Globus pallidus (tissue), 1 donor: ENCODE measurements around the gene STARD6.
"Not testable (repeated sequence)": the region's sequence is repeated elsewhere in the genome, so short reads cannot be mapped to it uniquely, and the experiment has no call there.

Experiments
- DNase-seq: peaks from one replicate; pipeline ENCODE4 v3.0.0-alpha.2; 2015; ENCODE audit warnings: low spot score

Gene STARD6

GRCh38 chr18:54338230-54338629 lies 19.4 kb downstream of the STARD6 start:
- DNase-seq: no peak

GRCh38 chr18:54335638-54336173 lies 22.0 kb downstream of the STARD6 start:
- no peak for DNase-seq

- no peak for DNase-seq
Observed at GRCh38 chr18:54330768-54331548, 26.7 kb downstream of the STARD6 start.

- DNase-seq: no peak
Observed at GRCh38 chr18:54329787-54330186, 27.9 kb downstream of the STARD6 start.

GRCh38 chr18:54327818-54328217 lies 29.8 kb downstream of the STARD6 start:
- no peak for DNase-seq

- DNase-seq: no peak
Observed at GRCh38 chr18:54323970-54324369, 33.7 kb downstream of the STARD6 start.

- no peak for DNase-seq
Observed at GRCh38 chr18:54323561-54323960, 34.1 kb downstream of the STARD6 start.

- no peak for DNase-seq
Observed at GRCh38 chr18:54316071-54316820, 41.4 kb downstream of the STARD6 start.

GRCh38 chr18:54309564-54309963 lies 48.1 kb downstream of the STARD6 start:
- not testable (repeated sequence) for DNase-seq

GRCh38 chr18:54303408-54303807 lies 54.2 kb downstream of the STARD6 start:
- no peak for DNase-seq

GRCh38 chr18:54298991-54299390 lies 58.7 kb downstream of the STARD6 start:
- DNase-seq: not testable (repeated sequence)

- DNase-seq: no peak
Observed at GRCh38 chr18:54296062-54296461, 61.6 kb downstream of the STARD6 start.

- no peak for DNase-seq
Observed at GRCh38 chr18:54294274-54294673, 63.4 kb downstream of the STARD6 start.

- DNase-seq: no peak
Observed at GRCh38 chr18:54284981-54285785, 72.5 kb downstream of the STARD6 start.

- no peak for DNase-seq
Observed at GRCh38 chr18:54284535-54284934, 73.1 kb downstream of the STARD6 start.

- DNase-seq: no peak
Observed at GRCh38 chr18:54280220-54280569, 77.5 kb downstream of the STARD6 start.

- no peak for DNase-seq
Observed at GRCh38 chr18:54279477-54280219, 78.0 kb downstream of the STARD6 start.

GRCh38 chr18:54278615-54279014 lies 79.0 kb downstream of the STARD6 start:
- no peak for DNase-seq

- no peak for DNase-seq
Observed at GRCh38 chr18:54277899-54278298, 79.8 kb downstream of the STARD6 start.
